B cell (primary cell): Measurements from ENCODE around the gene IFT20. TPM values are rescaled to one million over a fixed set of nuclear protein-coding genes. Genes with fewer than 3 reads are reported as not detected.

Source experiments
- ATAC-seq: fragments of 200-7000 bp; cut with Tn5 transposase; one replicate; pipeline ENCODE4 v1.10.0; 2021; ENCODE audit warnings: low read depth, mild to moderate bottlenecking, moderate number of reproducible peaks, moderate library complexity
- CTCF ChIA-PET: fragments of 350-600 bp; sonication (Branson Sonifier 250); formaldehyde crosslinking; loops from one replicate; lab custom pipeline; 2021; ENCODE audit warnings: antibody characterized with exemption, inconsistent platforms; lab: Charles Lee
- POLR2A ChIA-PET: fragments of 350-600 bp; sonication (Branson Sonifier 250); formaldehyde crosslinking; loops from one replicate; lab custom pipeline; 2021; ENCODE audit warnings: antibody characterized with exemption; lab: Charles Lee
- DNase-seq: peaks from one replicate; pipeline ENCODE4 v3.0.0; 2013
- H2AFZ ChIP-seq: 2 replicates; pipeline ENCODE4 v1.6.1; 2012; ENCODE audit warnings: mild to moderate bottlenecking, low read depth, low read length; ENCODE audit not compliant: insufficient read depth, poor library complexity, severe bottlenecking
- H3K27ac ChIP-seq, 2 donors: 1 replicate in 1 of 2; 2 replicates in 1 of 2; pipeline ENCODE4 v1.5.1; 2012 to 2013; ENCODE audit warnings: low read length in 2 of 2, mild to moderate bottlenecking in 2 of 2, moderate library complexity in 1 of 2
- H3K27me3 ChIP-seq, 4 experiments: fragments of 200-600 bp in 1 of 4; sonication (generic) in 1 of 4; replicated peaks in 1 of 4; 1 replicate in 2 of 4; 2 replicates in 2 of 4; pipeline versions ENCODE4 v1.6.1 to v1.7.0; 2013 to 2016; ENCODE audit warnings: low read length in 3 of 4, mild to moderate bottlenecking in 2 of 4, mixed read lengths in 1 of 4, moderate library complexity in 1 of 4; ENCODE audit not compliant: insufficient read depth in 4 of 4, control insufficient read depth in 3 of 4; ENCODE audit errors: control extremely low read depth in 1 of 4
- H3K36me3 ChIP-seq, 2 experiments: replicated peaks in 1 of 2; 1 replicate in 1 of 2; 2 replicates in 1 of 2; pipeline versions ENCODE4 v1.6.1 to v1.7.1; 2013; ENCODE audit warnings: low read length in 1 of 2; ENCODE audit not compliant: insufficient read depth in 2 of 2, control insufficient read depth in 1 of 2; ENCODE audit errors: control extremely low read depth in 1 of 2, extremely low read depth in 1 of 2
- H3K4me1 ChIP-seq, 2 donors: fragments of 200-600 bp in 1 of 2; sonication (generic) in 1 of 2; 1 replicate in 1 of 2; 2 replicates in 1 of 2; pipeline versions ENCODE4 v1.5.1 to v1.6.1; 2013 to 2017; ENCODE audit warnings: low read length in 2 of 2; ENCODE audit not compliant: control insufficient read depth in 2 of 2, insufficient read depth in 2 of 2
- H3K4me2 ChIP-seq: replicated peaks from 2 replicates; pipeline ENCODE3; 2012; ENCODE audit warnings: mild to moderate bottlenecking, low read depth, low read length; ENCODE audit not compliant: poor library complexity, severe bottlenecking
- H3K4me3 ChIP-seq, 5 experiments: fragments of 200-600 bp in 1 of 5; sonication (generic) in 1 of 5; 1 replicate in 3 of 5; 2 replicates in 2 of 5; pipeline versions ENCODE4 v1.5.1 to v1.7.0; 2011 to 2016; ENCODE audit warnings: low read length in 4 of 5, mild to moderate bottlenecking in 4 of 5, low read depth in 2 of 5, control low read depth in 1 of 5, moderate library complexity in 1 of 5; ENCODE audit not compliant: insufficient read depth in 1 of 5; ENCODE audit errors: control extremely low read depth in 1 of 5, extremely low read depth in 1 of 5
- H3K79me2 ChIP-seq: fragments of 200-600 bp; sonication (generic); one replicate; pipeline ENCODE4 v1.6.0; 2016; ENCODE audit warnings: low read length; ENCODE audit not compliant: control insufficient read depth, insufficient read depth
- H3K9ac ChIP-seq: fragments of 200-600 bp; sonication (generic); 2 replicates; pipeline ENCODE4 v1.6.1; 2017; ENCODE audit warnings: mild to moderate bottlenecking, low read length, moderate library complexity
- H3K9me3 ChIP-seq, 3 donors: one replicate each; pipeline versions ENCODE4 v1.6.1 to v1.7.1; 2013; ENCODE audit warnings: low read length in 2 of 3; ENCODE audit not compliant: control insufficient read depth in 2 of 3, insufficient read depth in 1 of 3; ENCODE audit errors: control extremely low read depth in 1 of 3
- H4K20me1 ChIP-seq: 2 replicates; pipeline ENCODE4 v1.6.0; 2012; ENCODE audit warnings: mild to moderate bottlenecking, low read length; ENCODE audit not compliant: insufficient read depth, control insufficient read depth, poor library complexity, severe bottlenecking
- H3K27ac Mint-ChIP-seq: one replicate; pipeline ENCODE4 v1.8.0; 2021; ENCODE audit warnings: mixed read lengths
- H3K27me3 Mint-ChIP-seq: one replicate; pipeline ENCODE4 v1.8.0; 2021; ENCODE audit warnings: mixed read lengths
- H3K4me1 Mint-ChIP-seq: one replicate; pipeline ENCODE4 v1.8.0; 2021; ENCODE audit warnings: mixed read lengths
- H3K4me3 Mint-ChIP-seq: one replicate; pipeline ENCODE4 v1.8.0; 2021; ENCODE audit warnings: mixed read lengths
- H3K9me3 Mint-ChIP-seq: one replicate; pipeline ENCODE4 v1.8.0; 2022; ENCODE audit warnings: mixed read lengths; ENCODE audit not compliant: insufficient read depth
- EZH2 ChIP-seq: IDR thresholded peaks from 2 replicates; pipeline ENCODE4 v1.6.1; 2012; ENCODE audit warnings: borderline replicate concordance, low read depth, mild to moderate bottlenecking, moderate library complexity, low read length; ENCODE audit not compliant: insufficient read depth, poor library complexity, severe bottlenecking
- WGBS: methylation state at CpG from one replicate; pipeline ENCODE4 v1.1.5; 2013; ENCODE audit warnings: missing lambda C conversion rate; ENCODE audit not compliant: insufficient coverage; 5-methylcytosine and 5-hydroxymethylcytosine counted together
- intact Hi-C: fragments of 100-400 bp; cut with micrococcal nuclease; formaldehyde crosslinking; loops from one replicate; pipeline ENCODE4 v1.10.0; 2022
- polyA plus RNA-seq: library from polyadenylated mRNA; depleted of rRNA; stranded (reverse); fragments of >200 nt; gene quantifications from 2 replicates; pipeline ENCODE4 v1.2.3, GENCODE V29; 2012
- total RNA-seq, 2 donors: library from RNA; stranded (reverse); fragments of 120-200 nt in 1 of 2; gene quantifications; 1 replicate in 1 of 2; 2 replicates in 1 of 2; pipeline versions ENCODE4 v1.2.3 to v1.2.4, GENCODE V29; 2013 to 2022
- TF ChIP-seq, protein P1 (sequence below): fragments of 200-600 bp; IDR thresholded peaks from one replicate; pipeline ENCODE4 v1.8.0; 2022; ENCODE audit warnings: antibody characterized with exemption, mild to moderate bottlenecking

The IFT20 gene
- total and polyA plus RNA-seq, 2 donors (not counting 1 experiment from before 2014, with no cell fraction given), result 35.9 to 52.6 TPM

DNA sequence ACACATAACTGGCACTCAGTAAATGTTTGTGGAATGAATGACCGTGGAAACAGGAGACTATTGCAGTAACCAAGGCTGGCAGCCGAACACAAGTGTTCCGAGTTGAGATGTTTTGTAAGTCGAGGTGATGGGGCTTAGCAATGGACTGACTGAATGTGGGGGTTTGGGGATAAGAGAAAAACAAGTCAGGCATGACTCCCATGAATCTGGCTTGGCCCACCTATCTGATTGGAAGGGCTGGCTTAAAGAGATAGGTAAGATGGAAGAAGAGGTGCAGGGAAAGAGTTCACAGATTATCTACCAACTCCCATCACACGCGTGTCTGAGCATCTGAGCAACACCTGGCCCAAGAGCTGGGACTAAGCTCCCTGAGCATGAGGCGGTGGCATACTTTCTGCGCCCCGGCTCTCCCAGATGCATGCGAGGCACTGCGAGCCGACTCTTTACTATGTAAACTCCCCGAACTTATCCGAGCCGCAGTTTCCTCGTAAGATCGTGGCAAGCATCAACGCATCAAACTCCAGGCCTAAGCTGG lies 539 bp downstream of the IFT20 start:
- Histone ChIP-seq H3K79me2 (peaks cover 76% of the 10 kb centered on the region), H2AFZ (peak overlapping the region; percentile 90), H3K4me1 (peaks cover 19 to 24% of the 10 kb centered on the region in 2 donors), H3K27ac (peak overlapping the region; percentile 82 to 95), H3K27me3 (no peaks in the 10 kb centered on the region), H3K4me2 (peak overlapping the region; percentile 82), H3K4me3 (peak overlapping the region; percentile 72 to 89 (median 82)), H3K9me3 (no peaks in the 10 kb centered on the region), H4K20me1 (peaks cover 24% of the 10 kb centered on the region), H3K9ac (peak overlapping the region; percentile 87), H3K36me3 (peaks cover 0 to 22% of the 10 kb centered on the region in 2 experiments)
- peak overlapping the region; percentile 93 for H3K4me3 Mint-ChIP-seq
- intact Hi-C loops, result loop anchor here (1.0 to 5.0 kb wide), 5 partner anchors 15 to 982 kb away; partner anchors contain the start of genes PIGS, POLDIP2, SARM1 and TMEM97
- DNase-seq, result no peak
- H3K27me3 Mint-ChIP-seq, result no peaks in the 10 kb centered on the region
- WGBS, result 15% methylated on average over 18 of the region's 18 CpGs
- ATAC-seq, result no peak
- no peaks in the 10 kb centered on the region for H3K9me3 Mint-ChIP-seq
- TF ChIP-seq, protein P1, sequence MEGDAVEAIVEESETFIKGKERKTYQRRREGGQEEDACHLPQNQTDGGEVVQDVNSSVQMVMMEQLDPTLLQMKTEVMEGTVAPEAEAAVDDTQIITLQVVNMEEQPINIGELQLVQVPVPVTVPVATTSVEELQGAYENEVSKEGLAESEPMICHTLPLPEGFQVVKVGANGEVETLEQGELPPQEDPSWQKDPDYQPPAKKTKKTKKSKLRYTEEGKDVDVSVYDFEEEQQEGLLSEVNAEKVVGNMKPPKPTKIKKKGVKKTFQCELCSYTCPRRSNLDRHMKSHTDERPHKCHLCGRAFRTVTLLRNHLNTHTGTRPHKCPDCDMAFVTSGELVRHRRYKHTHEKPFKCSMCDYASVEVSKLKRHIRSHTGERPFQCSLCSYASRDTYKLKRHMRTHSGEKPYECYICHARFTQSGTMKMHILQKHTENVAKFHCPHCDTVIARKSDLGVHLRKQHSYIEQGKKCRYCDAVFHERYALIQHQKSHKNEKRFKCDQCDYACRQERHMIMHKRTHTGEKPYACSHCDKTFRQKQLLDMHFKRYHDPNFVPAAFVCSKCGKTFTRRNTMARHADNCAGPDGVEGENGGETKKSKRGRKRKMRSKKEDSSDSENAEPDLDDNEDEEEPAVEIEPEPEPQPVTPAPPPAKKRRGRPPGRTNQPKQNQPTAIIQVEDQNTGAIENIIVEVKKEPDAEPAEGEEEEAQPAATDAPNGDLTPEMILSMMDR, result no peak
- no peak for TF ChIP-seq EZH2
- ChIA-PET POLR2A (interaction anchor here (0.6 to 2.1 kb wide), 5 partner anchors 16 to 529 kb away, joined by 3 to 25 read pairs (median 5); partner anchors contain the start of genes POLDIP2 and TMEM97), CTCF (interaction anchor here (1.0 to 2.1 kb wide), 8 partner anchors 16 to 618 kb away, joined by 3 to 14 read pairs (median 6); partner anchors contain the start of genes POLDIP2, SARM1 and TMEM97)
- H3K27ac Mint-ChIP-seq, result peak overlapping the region; percentile 91
- H3K4me1 Mint-ChIP-seq, result peaks cover 35% of the 10 kb centered on the region

DNA sequence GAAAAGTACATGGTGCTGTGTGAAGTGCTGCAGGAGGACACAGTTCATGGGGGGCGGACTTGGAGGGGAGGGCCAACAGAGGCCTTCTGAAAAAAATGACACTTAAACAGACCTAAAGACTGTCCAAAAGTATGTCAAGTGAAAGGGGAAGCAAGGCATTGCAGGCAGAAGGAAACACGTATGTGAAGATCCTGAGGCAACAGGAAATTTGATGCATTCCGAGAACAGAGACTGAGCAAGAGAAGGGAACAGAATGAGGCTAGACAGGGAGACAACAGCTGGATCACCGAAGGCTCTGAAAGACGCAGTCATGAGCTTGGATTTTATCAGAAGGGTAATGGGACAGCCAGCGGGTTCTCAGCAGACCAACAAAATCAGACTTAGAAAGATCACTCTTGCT lies 1.1 kb downstream of the IFT20 start:
- no peaks in the 10 kb centered on the region for H3K9me3 Mint-ChIP-seq
- H3K4me3 ChIP-seq, result no peak overlapping the region
- 52% methylated on average over 3 of the region's 6 CpGs for WGBS
- H3K27ac Mint-ChIP-seq, result peak overlapping the region; percentile 91
- intact Hi-C loops, result no loop called here
- H3K9ac ChIP-seq, result peak overlapping the region; percentile 87
- ATAC-seq, result no peak
- ChIA-PET CTCF (interaction anchor here (1.7 kb wide), 1 partner anchor 23 kb away, joined by 12 read pairs; the partner anchor contains the start of gene POLDIP2), POLR2A (no interaction called here)
- H3K4me3 Mint-ChIP-seq, result peak overlapping the region; percentile 93
- H3K4me2 ChIP-seq, result peak overlapping the region; percentile 82
- peaks cover 0 to 24% of the 10 kb centered on the region in 2 experiments for H3K36me3 ChIP-seq
- H3K4me1 ChIP-seq, result peaks cover 19 to 24% of the 10 kb centered on the region in 2 donors
- no peaks in the 10 kb centered on the region for H3K27me3 ChIP-seq
- no peaks in the 10 kb centered on the region for H3K9me3 ChIP-seq
- TF ChIP-seq, protein P1, result no peak
- TF ChIP-seq EZH2, result no peak
- peak overlapping the region in 1 of 2 donors; percentile 95 for H3K27ac ChIP-seq
- no peaks in the 10 kb centered on the region for H3K27me3 Mint-ChIP-seq
- H4K20me1 ChIP-seq, result peaks cover 24% of the 10 kb centered on the region
- no peak for DNase-seq
- no peak overlapping the region for H2AFZ ChIP-seq
- H3K4me1 Mint-ChIP-seq, result peaks cover 33% of the 10 kb centered on the region
- H3K79me2 ChIP-seq, result peaks cover 71% of the 10 kb centered on the region
